ENCODE data around the gene CDA. TPM values are rescaled to one million over a fixed set of nuclear protein-coding genes. Genes with fewer than 3 reads are reported as not detected.
A peak's percentile ranks its signal among the peaks of the same experiment; 100 is the strongest.

CDA gene
- total and polyA plus RNA-seq, 9 of the 15 experiments (the other 6 are each of a cell fraction or from before 2014, with no cell fraction given), result not detected

GRCh38 chr1:20661207-20662109 lies 72.6 kb downstream of the CDA start, which contains the start of gene DDOST (continued):
- no peak for TF ChIP-seq ZNF740 (CRISPR knock-in tag; IDR thresholded peaks at IDR 0.05)
- no peak for TF ChIP-seq ZNF740 (tag; IDR thresholded peaks at IDR 0.05)
- no peak for TF ChIP-seq RBM39 (optimal IDR thresholded peaks at IDR 0.05; ENCODE audit: low read depth, low read length)
- no peak for TF ChIP-seq ZNF282 (CRISPR knock-in tag; IDR thresholded peaks at IDR 0.05)
- TF ChIP-seq CCNT2 (IDR thresholded peaks at IDR 0.05; ENCODE audit: borderline replicate concordance, extremely low read depth, insufficient read length, low read depth, low read length), result peak; percentile 42
- no peak for TF ChIP-seq ZNF134 (CRISPR knock-in tag; conservative IDR thresholded peaks at IDR 0.05)
- no peak for TF ChIP-seq SRSF9 (IDR thresholded peaks at IDR 0.05; ENCODE audit: borderline replicate concordance, low read depth, low read length)
- no peak for TF ChIP-seq HMG20B (CRISPR knock-in tag; IDR thresholded peaks at IDR 0.05)
- TF ChIP-seq ZNF507 (tag; conservative IDR thresholded peaks at IDR 0.05), result no peak
- no peak for TF ChIP-seq RNF219 (CRISPR knock-in tag; IDR thresholded peaks at IDR 0.05)
- TF ChIP-seq ZBTB34 (CRISPR knock-in tag; IDR thresholded peaks at IDR 0.05), result no peak
- TF ChIP-seq NR2C2 (CRISPR knock-in tag; IDR thresholded peaks at IDR 0.05), result peak; percentile 96
- peak; percentile 99 for TF ChIP-seq NR2C2 (tag; IDR thresholded peaks at IDR 0.05)
- TF ChIP-seq DACH1 (IDR thresholded peaks at IDR 0.05; ENCODE audit: partially characterized antibody), result no peak
- TF ChIP-seq HES1 (IDR thresholded peaks at IDR 0.05; ENCODE audit: low read depth), result peak; percentile 52; the same call in 1 of the 2 replicates
- no peak for TF ChIP-seq PTRF (tag; IDR thresholded peaks at IDR 0.05)
- no peak for TF ChIP-seq SMARCE1 (IDR thresholded peaks at IDR 0.05)
- no peak for TF ChIP-seq E2F1 (CRISPR knock-in tag; IDR thresholded peaks at IDR 0.05)
- peak; percentile 87 for TF ChIP-seq SP2 (IDR thresholded peaks at IDR 0.05; ENCODE audit: extremely low read depth, low read depth, low read length, poor library complexity, severe bottlenecking)
- 0 out of 2 replicates have a peak, but pooled peaks have one; percentile 12 for TF ChIP-seq GATAD2A (IDR thresholded peaks at IDR 0.05)
- TF ChIP-seq YY1 (IDR thresholded peaks at IDR 0.05; ENCODE audit: borderline replicate concordance in 1 of 3, control insufficient read depth in 1 of 3, extremely low read depth in 1 of 3, insufficient read depth in 3 of 3, insufficient read length in 1 of 3, insufficient replicate concordance in 2 of 3, low read depth in 1 of 3, low read length in 2 of 3), result peak in 2 of 3 experiments; percentile 8 to 75
